Mucosa of descending colon (tissue), 3 donors: Measurements from ENCODE around the gene HLCS. TPM values are rescaled to one million over a fixed set of nuclear protein-coding genes. Genes with fewer than 3 reads are reported as not detected.

ENCODE experiments used
- ATAC-seq: fragments of 200-7000 bp; cut with Tn5 transposase; one replicate; pipeline ENCODE4 v1.9.1; 2020; ENCODE audit warnings: mild to moderate bottlenecking, moderate library complexity
- DNase-seq, 3 donors: peaks; one replicate each; pipeline ENCODE4 v3.0.0-alpha.2; 2020
- H3K36me3 ChIP-seq: fragments of 200-600 bp; one replicate; pipeline ENCODE4 v1.8.0; 2021; ENCODE audit warnings: low read depth, mild to moderate bottlenecking
- H3K4me1 ChIP-seq: fragments of 200-600 bp; one replicate; pipeline ENCODE4 v1.8.0; 2021; ENCODE audit warnings: low read depth, mild to moderate bottlenecking
- H3K4me3 ChIP-seq: fragments of 200-600 bp; one replicate; pipeline ENCODE4 v1.8.0; 2021; ENCODE audit warnings: mild to moderate bottlenecking
- H3K9me3 ChIP-seq: fragments of 200-600 bp; one replicate; pipeline ENCODE4 v1.8.0; 2021; ENCODE audit warnings: mild to moderate bottlenecking
- intact Hi-C, 2 donors: fragments of 100-400 bp; cut with DNase I in 1 of 2; cut with micrococcal nuclease in 1 of 2; formaldehyde crosslinking; loops; one replicate each; pipeline versions ENCODE4 v1.11.0 to v1.11.1; 2022; cut with DNase I, micrococcal nuclease
- total RNA-seq, 3 donors: library from RNA; stranded (reverse); fragmentation: NEBNext Ultra II Directional in 2 of 3; extraction: Animal tissue kit (Norgen Biotek cat#: 25700) in 2 of 3; gene quantifications; one replicate each; pipeline versions ENCODE4 v1.2.1 to v1.2.4, GENCODE V29; 2021 to 2023
- TF ChIP-seq, protein P1 (sequence below): fragments of 200-600 bp; IDR thresholded peaks from one replicate; pipeline ENCODE4 v1.8.0; 2022; ENCODE audit warnings: antibody characterized with exemption, mild to moderate bottlenecking
- donor health status: DM: no; HTN: no; CAD: no; lungs with moderate emphysema.
- donor health status: DM: no; HTN: no; CAD: no.
- donor health status: DM: no; HTN: yes; CAD: no.

Gene HLCS
- total RNA-seq, 3 donors from 2014 or later, result 13.3 to 16.7 (median 14.9) TPM

DNA sequence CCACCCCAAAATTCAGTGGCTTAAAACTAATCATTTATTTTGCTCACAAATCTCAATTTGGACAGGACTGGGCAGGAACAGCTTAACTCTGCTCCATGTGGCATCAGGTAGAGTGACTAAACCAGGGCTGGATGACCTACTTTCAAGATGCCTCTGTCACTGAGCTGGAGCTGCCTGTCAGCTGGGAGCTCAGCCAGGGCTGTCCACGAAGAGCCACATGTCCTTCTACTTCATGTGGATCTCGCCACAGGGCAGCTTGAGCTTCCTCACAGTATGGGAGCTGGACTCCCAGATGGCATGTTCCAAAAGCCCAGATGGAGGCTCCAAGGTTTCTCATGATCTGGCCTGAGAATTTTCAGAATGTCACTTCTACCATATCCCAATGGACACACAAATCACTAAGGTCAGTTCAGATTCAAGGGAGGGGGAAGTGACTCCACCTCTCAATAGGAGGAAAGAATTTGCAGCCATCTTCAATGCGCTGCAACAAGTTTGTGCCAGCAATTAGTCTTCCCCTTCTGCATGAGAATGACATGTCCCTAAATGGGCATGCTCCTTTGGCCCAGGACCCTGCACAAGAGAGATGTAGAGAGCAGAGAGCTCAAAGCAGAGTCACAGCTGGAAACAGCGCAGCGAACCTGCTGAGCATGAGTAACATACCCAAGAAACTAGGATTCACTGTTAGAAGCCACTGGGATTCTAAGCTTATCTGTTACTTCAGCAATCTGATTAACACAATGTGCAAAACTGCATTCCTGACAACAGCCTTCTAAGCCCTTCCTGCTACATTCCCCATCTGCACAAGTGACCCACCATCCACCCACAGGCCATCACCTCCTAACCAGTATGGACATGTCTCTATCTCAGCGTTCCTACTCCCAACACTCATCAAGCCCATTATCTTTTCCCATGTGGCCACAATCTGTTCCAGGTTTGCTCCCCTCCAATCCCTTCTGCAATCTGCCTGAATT lies 17.0 kb downstream of the HLCS start:
- DNase-seq (no peak), ATAC-seq (no peak)
- TF ChIP-seq, protein P1, sequence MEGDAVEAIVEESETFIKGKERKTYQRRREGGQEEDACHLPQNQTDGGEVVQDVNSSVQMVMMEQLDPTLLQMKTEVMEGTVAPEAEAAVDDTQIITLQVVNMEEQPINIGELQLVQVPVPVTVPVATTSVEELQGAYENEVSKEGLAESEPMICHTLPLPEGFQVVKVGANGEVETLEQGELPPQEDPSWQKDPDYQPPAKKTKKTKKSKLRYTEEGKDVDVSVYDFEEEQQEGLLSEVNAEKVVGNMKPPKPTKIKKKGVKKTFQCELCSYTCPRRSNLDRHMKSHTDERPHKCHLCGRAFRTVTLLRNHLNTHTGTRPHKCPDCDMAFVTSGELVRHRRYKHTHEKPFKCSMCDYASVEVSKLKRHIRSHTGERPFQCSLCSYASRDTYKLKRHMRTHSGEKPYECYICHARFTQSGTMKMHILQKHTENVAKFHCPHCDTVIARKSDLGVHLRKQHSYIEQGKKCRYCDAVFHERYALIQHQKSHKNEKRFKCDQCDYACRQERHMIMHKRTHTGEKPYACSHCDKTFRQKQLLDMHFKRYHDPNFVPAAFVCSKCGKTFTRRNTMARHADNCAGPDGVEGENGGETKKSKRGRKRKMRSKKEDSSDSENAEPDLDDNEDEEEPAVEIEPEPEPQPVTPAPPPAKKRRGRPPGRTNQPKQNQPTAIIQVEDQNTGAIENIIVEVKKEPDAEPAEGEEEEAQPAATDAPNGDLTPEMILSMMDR, result no peak
- H3K4me1 ChIP-seq, result no peaks in the 10 kb centered on the region
- intact Hi-C loops, result no loop called here
- H3K36me3 ChIP-seq, result no peaks in the 10 kb centered on the region
- H3K4me3 ChIP-seq, result no peak overlapping the region
- H3K9me3 ChIP-seq, result peaks cover 2% of the 10 kb centered on the region

DNA sequence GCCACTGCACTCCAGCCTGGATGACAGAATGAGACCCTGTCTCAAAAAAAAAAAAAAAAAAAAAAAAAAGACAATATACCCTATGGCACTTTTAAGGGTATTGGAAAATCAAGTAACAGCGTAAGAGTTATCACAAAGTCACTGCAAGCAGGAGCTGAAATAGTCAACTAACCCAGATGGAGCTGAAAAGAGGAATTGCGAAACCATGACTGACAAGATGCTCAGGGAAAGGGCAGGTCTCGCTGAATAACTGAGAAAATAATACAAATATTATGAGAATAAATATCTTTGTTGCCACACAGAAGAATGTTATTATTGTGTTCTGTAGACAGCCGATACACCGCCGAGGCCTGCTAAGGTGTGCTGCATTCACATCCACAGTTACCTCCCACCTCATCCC lies 17.8 kb downstream of the HLCS start:
- Histone ChIP-seq H3K4me3 (no peak overlapping the region), H3K4me1 (no peaks in the 10 kb centered on the region), H3K9me3 (peaks cover 2% of the 10 kb centered on the region), H3K36me3 (no peaks in the 10 kb centered on the region)
- TF ChIP-seq, protein P1, result no peak
- DNase-seq (no peak), ATAC-seq (no peak)
- intact Hi-C loops, result no loop called here

DNA sequence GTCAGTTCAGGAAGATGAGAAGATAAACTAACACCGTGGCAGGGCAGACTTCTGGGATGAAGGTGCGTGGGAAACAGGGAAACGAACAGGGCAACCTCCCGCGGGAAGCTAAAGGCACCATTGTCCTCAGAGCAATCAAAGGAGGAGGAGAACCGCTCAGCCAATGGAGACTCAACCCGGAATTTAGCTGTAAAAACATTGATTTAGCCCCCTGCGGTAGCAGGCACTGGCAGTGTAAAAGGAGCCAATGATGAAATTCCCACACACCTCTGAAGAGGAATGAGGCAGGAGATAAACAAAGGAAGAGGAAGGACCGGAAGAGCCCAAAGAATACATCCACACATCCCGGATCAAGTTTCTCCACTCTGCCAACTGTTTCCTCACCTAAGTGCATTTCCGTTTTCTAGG lies 19.5 kb downstream of the HLCS start:
- TF ChIP-seq, protein P1, result no peak
- ATAC-seq, result no peak
- H3K4me3 ChIP-seq, result no peak overlapping the region
- H3K36me3 ChIP-seq, result no peaks in the 10 kb centered on the region
- intact Hi-C loops, result no loop called here
- H3K4me1 ChIP-seq, result no peaks in the 10 kb centered on the region
- no peak for DNase-seq
- H3K9me3 ChIP-seq, result peaks cover 2% of the 10 kb centered on the region

DNA sequence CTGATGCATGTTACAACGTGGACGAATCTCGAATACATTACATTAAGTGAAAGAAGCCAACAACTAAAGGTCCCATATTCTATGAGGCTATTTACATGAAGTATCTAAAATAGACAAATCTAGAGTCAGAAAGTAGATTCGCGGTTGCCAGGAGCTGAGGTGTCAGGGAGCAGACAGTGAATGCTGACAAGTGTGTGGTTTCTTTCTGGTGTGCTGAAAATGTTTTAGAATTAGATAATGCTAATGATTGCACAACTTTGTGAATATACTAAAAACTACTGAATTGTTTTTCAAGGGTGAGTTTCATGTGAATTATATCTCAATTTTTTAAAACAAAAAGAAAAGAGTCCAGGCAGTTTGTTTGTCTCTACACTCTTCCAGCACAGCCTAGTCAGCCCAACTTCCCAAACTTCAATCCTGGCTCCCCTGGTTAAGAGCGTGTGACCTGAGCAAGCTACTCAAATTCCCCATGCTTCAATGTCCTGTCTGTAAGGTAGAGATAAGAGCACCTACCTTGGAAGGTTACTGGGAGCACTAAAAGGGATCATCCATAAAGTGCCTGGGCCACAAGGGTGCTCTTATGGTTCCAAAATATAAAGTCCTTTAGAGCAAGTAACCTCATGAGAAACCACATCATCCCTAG lies 20.9 kb downstream of the HLCS start:
- no peak for ATAC-seq
- TF ChIP-seq, protein P1, result no peak
- Histone ChIP-seq H3K4me3 (no peak overlapping the region), H3K9me3 (peaks cover 2% of the 10 kb centered on the region), H3K36me3 (no peaks in the 10 kb centered on the region), H3K4me1 (no peaks in the 10 kb centered on the region)
- intact Hi-C loops, result no loop called here
- DNase-seq, result no peak

DNA sequence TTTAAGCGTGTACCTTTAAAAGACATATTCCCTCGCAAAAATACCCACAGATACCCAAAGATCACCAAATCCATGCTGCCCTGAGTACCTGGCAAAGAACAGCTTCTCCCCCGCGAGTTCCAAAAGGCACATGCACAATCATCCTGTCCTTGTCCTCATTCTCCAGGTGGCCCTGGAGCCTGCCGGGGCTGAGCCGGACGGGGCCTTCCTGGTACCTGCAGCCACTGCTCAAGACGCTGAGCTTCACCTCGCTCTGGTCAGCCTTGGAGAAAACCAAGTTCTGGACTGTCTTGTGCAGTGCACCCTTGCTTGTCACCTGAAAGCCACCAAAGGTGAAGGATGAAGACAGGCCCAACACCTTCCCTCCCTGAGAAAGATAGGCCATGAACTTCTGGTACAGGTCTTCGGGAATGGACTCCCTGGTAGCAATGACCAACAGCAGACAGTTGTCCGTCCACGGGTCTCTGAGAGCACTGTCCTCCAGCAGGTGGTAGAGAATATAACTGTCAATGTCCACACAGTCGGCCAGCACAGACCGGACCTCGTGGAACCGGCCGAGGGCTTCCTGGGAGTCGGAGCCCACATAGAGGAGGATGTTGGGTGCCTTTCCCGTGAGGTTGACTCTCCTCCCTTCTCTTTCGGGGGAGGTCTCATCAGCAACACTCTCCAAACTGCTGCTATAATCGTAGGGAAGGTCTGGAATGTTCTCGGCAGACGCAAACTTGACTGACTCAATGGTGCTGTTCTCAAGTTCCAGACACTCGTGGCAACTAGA lies 29.9 kb downstream of the HLCS start:
- TF ChIP-seq, protein P1, result no peak
- H3K36me3 ChIP-seq, result no peaks in the 10 kb centered on the region
- no peak overlapping the region for H3K4me3 ChIP-seq
- DNase-seq (no peak), ATAC-seq (no peak)
- H3K4me1 ChIP-seq, result no peaks in the 10 kb centered on the region
- intact Hi-C loops, result no loop called here
- H3K9me3 ChIP-seq, result no peaks in the 10 kb centered on the region
